Body of pancreas (tissue), 4 donors: ENCODE results near the gene NCOA6. TPM values are rescaled to one million over a fixed set of nuclear protein-coding genes. Genes with fewer than 3 reads are reported as not detected.

ENCODE experiments used
- ATAC-seq: fragments of 150-250 bp; one replicate; pipeline ENCODE4 v1.9.1; 2016
- DNase-seq, 4 donors: peaks; one replicate each; pipeline ENCODE4 v3.0.0-alpha.2; 2019
- H3K27ac ChIP-seq, 4 donors: fragments of 200-600 bp; sonication (generic); 1 replicate in 3 of 4; 2 replicates in 1 of 4; pipeline versions ENCODE4 v1.5.1 to v1.6.1; 2016 to 2019; ENCODE audit warnings: mild to moderate bottlenecking in 1 of 4, mixed read lengths in 1 of 4, moderate library complexity in 1 of 4
- H3K27me3 ChIP-seq, 2 donors: fragments of 200-600 bp; sonication (generic); one replicate each; pipeline ENCODE4 v1.6.0; 2016; ENCODE audit warnings: mild to moderate bottlenecking in 1 of 2
- H3K36me3 ChIP-seq, 2 donors: fragments of 200-600 bp; sonication (generic); replicated peaks in 1 of 2; 2 replicates each; pipeline ENCODE4 v1.5.1; 2016; ENCODE audit warnings: low read depth in 2 of 2; ENCODE audit not compliant: insufficient read depth in 1 of 2
- H3K4me1 ChIP-seq: fragments of 200-600 bp; sonication (generic); one replicate; pipeline ENCODE4 v1.6.0; 2016
- H3K4me3 ChIP-seq, 2 donors: fragments of 200-600 bp; sonication (generic); 1 replicate in 1 of 2; 2 replicates in 1 of 2; pipeline ENCODE4 v1.5.1; 2016 to 2019
- H3K9me3 ChIP-seq, 3 donors: fragments of 200-600 bp; sonication (generic); 1 replicate in 2 of 3; 2 replicates in 1 of 3; pipeline ENCODE4 v1.5.1; 2016
- POLR2A ChIP-seq, 3 donors: fragments of 450-650 bp; IDR thresholded peaks; one replicate each; pipeline ENCODE4 v1.6.1; 2016; ENCODE audit warnings: antibody characterized with exemption in 3 of 3, mild to moderate bottlenecking in 2 of 3
- WGBS, 2 donors: methylation state at CpG; one replicate each; pipeline ENCODE4 v1.1.5; 2017; 5-methylcytosine and 5-hydroxymethylcytosine counted together
- intact Hi-C: fragments of 100-400 bp; cut with DNase I; formaldehyde crosslinking; loops from one replicate; pipeline ENCODE4 v1.15.1; 2023
- total RNA-seq, 2 donors: library from RNA; depleted of rRNA; stranded (reverse); fragments of >200 nt; gene quantifications; one replicate each; pipeline ENCODE4 v1.1.0, GENCODE V29; 2016
- TF ChIP-seq, protein P1 (sequence below), 7 experiments: fragments of 450-650 bp in 4 of 7; fragments of 200-600 bp in 3 of 7; sonication (generic) in 3 of 7; IDR thresholded peaks; one replicate each; pipeline ENCODE4 v1.5.1; 2016 to 2019; ENCODE audit warnings: antibody characterized with exemption in 7 of 7

Gene NCOA6
- total RNA-seq, 2 donors from 2014 or later, result 13.5 to 54.1 TPM

- Histone ChIP-seq H3K27ac (no peak overlapping the region), H3K27me3 (no peaks in the 10 kb centered on the region), H3K36me3 (no peaks in the 10 kb centered on the region), H3K9me3 (peaks cover 0 to 4% (median 0%) of the 10 kb centered on the region in 3 donors), H3K4me3 (no peak overlapping the region), H3K4me1 (no peaks in the 10 kb centered on the region)
- ATAC-seq (no peak), DNase-seq (no peak)
- TF ChIP-seq, protein P1, sequence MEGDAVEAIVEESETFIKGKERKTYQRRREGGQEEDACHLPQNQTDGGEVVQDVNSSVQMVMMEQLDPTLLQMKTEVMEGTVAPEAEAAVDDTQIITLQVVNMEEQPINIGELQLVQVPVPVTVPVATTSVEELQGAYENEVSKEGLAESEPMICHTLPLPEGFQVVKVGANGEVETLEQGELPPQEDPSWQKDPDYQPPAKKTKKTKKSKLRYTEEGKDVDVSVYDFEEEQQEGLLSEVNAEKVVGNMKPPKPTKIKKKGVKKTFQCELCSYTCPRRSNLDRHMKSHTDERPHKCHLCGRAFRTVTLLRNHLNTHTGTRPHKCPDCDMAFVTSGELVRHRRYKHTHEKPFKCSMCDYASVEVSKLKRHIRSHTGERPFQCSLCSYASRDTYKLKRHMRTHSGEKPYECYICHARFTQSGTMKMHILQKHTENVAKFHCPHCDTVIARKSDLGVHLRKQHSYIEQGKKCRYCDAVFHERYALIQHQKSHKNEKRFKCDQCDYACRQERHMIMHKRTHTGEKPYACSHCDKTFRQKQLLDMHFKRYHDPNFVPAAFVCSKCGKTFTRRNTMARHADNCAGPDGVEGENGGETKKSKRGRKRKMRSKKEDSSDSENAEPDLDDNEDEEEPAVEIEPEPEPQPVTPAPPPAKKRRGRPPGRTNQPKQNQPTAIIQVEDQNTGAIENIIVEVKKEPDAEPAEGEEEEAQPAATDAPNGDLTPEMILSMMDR (IDR thresholded peaks at IDR 0.05), result no peak
- no peak for TF ChIP-seq POLR2A (IDR thresholded peaks at IDR 0.05)
- intact Hi-C loops, result no loop called here
- WGBS, 2 donors, result 75 to 89% methylated on average over 3 of the region's 3 CpGs
Observed at GRCh38 chr20:34798328-34798727, 27.1 kb downstream of the NCOA6 start.

GRCh38 chr20:34797012-34797995 lies 28.1 kb downstream of the NCOA6 start:
- no peak overlapping the region for H3K27ac ChIP-seq
- no peak for ATAC-seq
- WGBS, 2 donors, result 86 to 96% methylated on average over 8 of the region's 8 CpGs
- TF ChIP-seq, protein P1 (IDR thresholded peaks at IDR 0.05), result no peak
- TF ChIP-seq POLR2A (IDR thresholded peaks at IDR 0.05), result no peak
- H3K27me3 ChIP-seq, result no peaks in the 10 kb centered on the region
- intact Hi-C loops, result no loop called here
- DNase-seq, result no peak
- no peak overlapping the region for H3K4me3 ChIP-seq
- H3K4me1 ChIP-seq, result no peaks in the 10 kb centered on the region
- no peaks in the 10 kb centered on the region for H3K36me3 ChIP-seq
- peaks cover 0 to 4% (median 0%) of the 10 kb centered on the region in 3 donors for H3K9me3 ChIP-seq

DNA sequence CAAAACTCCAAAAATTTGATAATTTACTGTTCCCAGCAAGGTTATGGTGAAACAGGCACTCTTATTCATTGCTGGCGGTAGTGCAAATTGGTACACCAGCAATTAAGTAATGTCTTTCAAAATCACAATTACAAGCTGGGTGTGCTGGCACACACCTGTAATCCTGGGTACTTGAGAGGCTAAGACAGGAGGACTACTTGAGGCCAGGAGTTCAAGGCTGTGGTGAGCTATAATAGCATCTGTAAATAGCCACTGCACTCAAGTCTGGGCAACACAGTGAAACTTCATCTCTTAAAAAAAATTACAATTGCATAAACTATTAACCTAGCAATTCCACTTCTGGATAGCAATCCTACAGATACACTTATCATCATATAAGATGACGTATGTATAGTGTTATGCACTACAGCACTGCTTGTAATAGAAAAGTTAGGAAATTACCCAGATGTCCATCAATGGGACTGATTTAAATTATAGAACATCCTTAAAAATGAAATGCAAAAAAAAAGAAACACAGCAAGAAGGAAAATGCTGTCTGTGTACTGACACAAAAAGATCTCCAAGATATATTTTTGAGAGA lies 31.4 kb downstream of the NCOA6 start:
- peaks cover 0 to 4% (median 0%) of the 10 kb centered on the region in 3 donors for H3K9me3 ChIP-seq
- TF ChIP-seq POLR2A (IDR thresholded peaks at IDR 0.05), result no peak
- TF ChIP-seq, protein P1 (IDR thresholded peaks at IDR 0.05), result no peak
- no peak overlapping the region for H3K27ac ChIP-seq
- ATAC-seq (no peak), DNase-seq (no peak)
- no peaks in the 10 kb centered on the region for H3K4me1 ChIP-seq
- intact Hi-C loops, result no loop called here
- 87 to 88% methylated on average over 2 of the region's 2 CpGs for WGBS, 2 donors
- no peak overlapping the region for H3K4me3 ChIP-seq
- H3K36me3 ChIP-seq, result peaks cover 0 to 1% of the 10 kb centered on the region in 2 donors
- no peaks in the 10 kb centered on the region for H3K27me3 ChIP-seq

GRCh38 chr20:34792687-34793363 lies 32.6 kb downstream of the NCOA6 start:
- Histone ChIP-seq H3K9me3 (peaks cover 0 to 4% (median 0%) of the 10 kb centered on the region in 3 donors), H3K27ac (no peak overlapping the region), H3K27me3 (no peaks in the 10 kb centered on the region), H3K36me3 (peaks cover 0 to 1% of the 10 kb centered on the region in 2 donors), H3K4me1 (no peaks in the 10 kb centered on the region), H3K4me3 (no peak overlapping the region)
- intact Hi-C loops, result no loop called here
- TF ChIP-seq, protein P1 (IDR thresholded peaks at IDR 0.05), result no peak
- no peak for TF ChIP-seq POLR2A (IDR thresholded peaks at IDR 0.05)
- ATAC-seq, result no peak
- WGBS, 2 donors, result 99 to 100% methylated on average over 4 of the region's 4 CpGs
- DNase-seq, result no peak
